Thoracic aorta (tissue), 2 donors: ENCODE measurements around the gene SPAG8. TPM values are rescaled to one million over a fixed set of nuclear protein-coding genes. Genes with fewer than 3 reads are reported as not detected.

Experiments
- ATAC-seq: fragments of 150-250 bp; one replicate; pipeline ENCODE4 v1.8.0; 2017; ENCODE audit warnings: low read depth; ENCODE audit not compliant: insufficient number of reproducible peaks, low FRiP score
- DNase-seq: peaks from one replicate; pipeline ENCODE4 v3.0.0-alpha.2; 2020; ENCODE audit warnings: low spot score
- H3K27ac ChIP-seq, 2 donors: fragments of 200-600 bp; sonication (generic); 1 replicate in 1 of 2; 2 replicates in 1 of 2; pipeline ENCODE4 v1.5.1; 2016; ENCODE audit warnings: mild to moderate bottlenecking in 2 of 2, moderate library complexity in 2 of 2
- H3K27me3 ChIP-seq: fragments of 200-600 bp; sonication (generic); replicated peaks from 2 replicates; pipeline ENCODE4 v1.6.0; 2016; ENCODE audit warnings: mild to moderate bottlenecking; ENCODE audit not compliant: insufficient read depth
- H3K36me3 ChIP-seq: fragments of 200-600 bp; sonication (generic); one replicate; pipeline ENCODE4 v1.5.1; 2016
- H3K4me1 ChIP-seq, 2 donors: fragments of 200-600 bp; sonication (generic); 1 replicate in 1 of 2; 2 replicates in 1 of 2; pipeline versions ENCODE4 v1.5.1 to v1.6.0; 2016; ENCODE audit warnings: low read depth in 2 of 2, mild to moderate bottlenecking in 1 of 2; ENCODE audit not compliant: control insufficient read depth in 1 of 2
- H3K4me3 ChIP-seq: fragments of 200-600 bp; sonication (generic); 2 replicates; pipeline ENCODE4 v1.5.1; 2016; ENCODE audit warnings: mild to moderate bottlenecking
- H3K9me3 ChIP-seq: fragments of 200-600 bp; sonication (generic); 2 replicates; pipeline ENCODE4 v1.5.1; 2016
- total RNA-seq, 2 donors: library from RNA; depleted of rRNA; stranded (reverse); fragments of >200 nt; gene quantifications; one replicate each; pipeline versions ENCODE4 v1.1.0 to v1.2.3, GENCODE V29; 2016
- TF ChIP-seq, protein P1 (sequence below): fragments of 200-600 bp; sonication (generic); IDR thresholded peaks from one replicate; pipeline ENCODE4 v1.5.1; 2019; ENCODE audit warnings: antibody characterized with exemption

Gene SPAG8
- total RNA-seq, 2 donors from 2014 or later, result 0.21 to 5.7 TPM

DNA sequence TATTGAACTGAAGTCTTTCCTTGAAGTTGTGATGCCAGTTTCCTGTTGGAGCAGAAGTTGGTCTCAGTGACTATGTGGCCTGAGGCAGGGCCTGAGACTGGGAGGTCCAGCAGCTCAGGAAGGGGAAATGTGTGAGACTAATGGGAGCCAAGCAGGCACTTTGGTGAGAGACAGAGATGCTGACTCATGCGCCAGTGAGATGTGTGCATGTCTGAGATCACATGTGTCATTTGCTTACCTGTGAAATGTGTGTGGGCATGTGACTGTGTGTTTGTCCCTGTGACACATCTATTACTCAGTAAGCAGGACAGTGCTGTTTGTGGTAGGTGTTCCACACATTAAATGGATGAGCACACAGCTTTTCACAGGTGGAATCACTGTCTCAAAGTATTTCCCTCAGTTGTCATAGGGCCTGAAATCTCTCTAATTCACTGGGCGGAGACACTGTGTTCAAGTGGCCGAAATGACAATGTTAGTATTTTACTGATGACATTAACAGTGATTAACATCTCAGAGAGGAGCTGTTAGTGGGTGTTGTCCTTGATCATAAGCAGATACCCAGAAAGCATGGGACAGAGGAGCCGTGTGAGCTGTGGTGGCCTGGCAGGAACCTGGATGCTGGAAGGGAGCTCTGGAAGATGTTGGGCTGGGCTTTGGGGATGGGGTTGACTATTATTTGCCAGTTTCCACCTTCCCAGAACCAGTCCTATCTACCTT, 13.2 kb downstream of the SPAG8 start:
- H3K4me1 ChIP-seq, result peaks cover 14 to 28% of the 10 kb centered on the region in 2 donors
- no peak for ATAC-seq
- no peaks in the 10 kb centered on the region for H3K27me3 ChIP-seq
- no peak overlapping the region for H3K27ac ChIP-seq
- DNase-seq, result no peak
- H3K36me3 ChIP-seq, result peaks cover 7% of the 10 kb centered on the region
- TF ChIP-seq, protein P1, sequence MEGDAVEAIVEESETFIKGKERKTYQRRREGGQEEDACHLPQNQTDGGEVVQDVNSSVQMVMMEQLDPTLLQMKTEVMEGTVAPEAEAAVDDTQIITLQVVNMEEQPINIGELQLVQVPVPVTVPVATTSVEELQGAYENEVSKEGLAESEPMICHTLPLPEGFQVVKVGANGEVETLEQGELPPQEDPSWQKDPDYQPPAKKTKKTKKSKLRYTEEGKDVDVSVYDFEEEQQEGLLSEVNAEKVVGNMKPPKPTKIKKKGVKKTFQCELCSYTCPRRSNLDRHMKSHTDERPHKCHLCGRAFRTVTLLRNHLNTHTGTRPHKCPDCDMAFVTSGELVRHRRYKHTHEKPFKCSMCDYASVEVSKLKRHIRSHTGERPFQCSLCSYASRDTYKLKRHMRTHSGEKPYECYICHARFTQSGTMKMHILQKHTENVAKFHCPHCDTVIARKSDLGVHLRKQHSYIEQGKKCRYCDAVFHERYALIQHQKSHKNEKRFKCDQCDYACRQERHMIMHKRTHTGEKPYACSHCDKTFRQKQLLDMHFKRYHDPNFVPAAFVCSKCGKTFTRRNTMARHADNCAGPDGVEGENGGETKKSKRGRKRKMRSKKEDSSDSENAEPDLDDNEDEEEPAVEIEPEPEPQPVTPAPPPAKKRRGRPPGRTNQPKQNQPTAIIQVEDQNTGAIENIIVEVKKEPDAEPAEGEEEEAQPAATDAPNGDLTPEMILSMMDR, result no peak
- no peak overlapping the region for H3K4me3 ChIP-seq
- H3K9me3 ChIP-seq, result no peaks in the 10 kb centered on the region

- TF ChIP-seq, protein P1, result no peak
Observed at GRCh38 chr9:35797311-35798109, 14.6 kb downstream of the SPAG8 start.

DNA sequence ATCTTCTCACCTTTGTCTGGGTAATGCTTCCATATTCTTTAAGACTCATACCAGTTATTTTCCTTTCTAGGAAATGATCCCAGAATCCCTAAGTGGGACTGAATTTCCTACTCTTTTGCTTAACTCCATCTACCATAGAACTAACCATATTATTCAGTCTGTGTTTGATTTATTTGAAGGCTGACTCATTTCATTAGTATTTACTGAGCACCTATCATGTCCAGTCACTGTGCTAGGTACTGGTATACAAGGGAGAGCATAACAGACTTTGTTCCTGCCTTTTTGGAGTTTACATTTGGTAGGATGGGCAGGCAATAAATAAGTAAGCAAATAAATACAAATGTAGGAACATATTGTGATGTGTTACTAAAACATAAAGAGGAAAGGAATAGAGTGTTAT, 16.4 kb downstream of the SPAG8 start:
- DNase-seq (no peak), ATAC-seq (no peak)
- TF ChIP-seq, protein P1, result no peak
- peaks cover 21 to 51% of the 10 kb centered on the region in 2 donors for H3K4me1 ChIP-seq
- no peaks in the 10 kb centered on the region for H3K27me3 ChIP-seq
- no peak overlapping the region for H3K27ac ChIP-seq
- H3K4me3 ChIP-seq, result no peak overlapping the region
- no peaks in the 10 kb centered on the region for H3K9me3 ChIP-seq
- peaks cover 2% of the 10 kb centered on the region for H3K36me3 ChIP-seq

More at GRCh38 chr9:35797311-35798109, 14.6 kb downstream of the SPAG8 start:
- H3K4me1 ChIP-seq, result peaks cover 17 to 41% of the 10 kb centered on the region in 2 donors
- H3K9me3 ChIP-seq, result no peaks in the 10 kb centered on the region
- H3K27me3 ChIP-seq, result no peaks in the 10 kb centered on the region
- H3K27ac ChIP-seq, result peak overlapping the region in 1 of 2 donors; percentile 5
- no peak overlapping the region for H3K4me3 ChIP-seq
- peaks cover 7% of the 10 kb centered on the region for H3K36me3 ChIP-seq
- no peak for ATAC-seq
- no peak for DNase-seq

- Histone ChIP-seq H3K4me3 (peak overlapping the region; percentile 77), H3K9me3 (no peaks in the 10 kb centered on the region), H3K27ac (peak overlapping the region; percentile 25 to 71), H3K27me3 (no peaks in the 10 kb centered on the region), H3K36me3 (no peaks in the 10 kb centered on the region), H3K4me1 (peaks cover 23 to 54% of the 10 kb centered on the region in 2 donors)
- TF ChIP-seq, protein P1, result no peak
- ATAC-seq (no peak), DNase-seq (no peak)
Observed at GRCh38 chr9:35793461-35793860, 18.6 kb downstream of the SPAG8 start.

DNA sequence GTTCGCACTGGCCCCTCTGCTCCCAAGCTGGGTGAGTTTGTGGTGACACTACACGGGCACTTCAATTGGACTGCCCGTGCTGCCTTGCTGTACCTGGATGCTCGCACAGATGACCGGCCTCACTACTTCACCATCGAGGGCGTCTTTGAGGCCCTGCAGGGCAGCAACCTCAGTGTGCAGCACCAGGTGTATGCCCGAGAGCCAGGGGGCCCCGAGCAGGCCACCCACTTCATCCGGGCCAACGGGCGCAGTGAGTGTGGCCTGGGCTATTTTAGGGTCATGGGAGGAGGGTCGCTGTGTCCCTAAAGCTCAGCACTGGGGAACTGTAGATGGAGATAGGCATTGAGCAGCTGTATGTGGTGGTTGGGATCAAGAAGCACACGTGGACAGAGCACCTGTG, 19.2 kb downstream of the SPAG8 start:
- H3K9me3 ChIP-seq, result no peaks in the 10 kb centered on the region
- H3K27me3 ChIP-seq, result no peaks in the 10 kb centered on the region
- H3K27ac ChIP-seq, result peak overlapping the region in 1 of 2 donors; percentile 71
- DNase-seq, result no peak
- peak overlapping the region; percentile 77 for H3K4me3 ChIP-seq
- ATAC-seq, result no peak
- TF ChIP-seq, protein P1, result no peak
- peaks cover 23 to 52% of the 10 kb centered on the region in 2 donors for H3K4me1 ChIP-seq
- H3K36me3 ChIP-seq, result no peaks in the 10 kb centered on the region
